ENCODE measurements around the gene KRT5.

DNA sequence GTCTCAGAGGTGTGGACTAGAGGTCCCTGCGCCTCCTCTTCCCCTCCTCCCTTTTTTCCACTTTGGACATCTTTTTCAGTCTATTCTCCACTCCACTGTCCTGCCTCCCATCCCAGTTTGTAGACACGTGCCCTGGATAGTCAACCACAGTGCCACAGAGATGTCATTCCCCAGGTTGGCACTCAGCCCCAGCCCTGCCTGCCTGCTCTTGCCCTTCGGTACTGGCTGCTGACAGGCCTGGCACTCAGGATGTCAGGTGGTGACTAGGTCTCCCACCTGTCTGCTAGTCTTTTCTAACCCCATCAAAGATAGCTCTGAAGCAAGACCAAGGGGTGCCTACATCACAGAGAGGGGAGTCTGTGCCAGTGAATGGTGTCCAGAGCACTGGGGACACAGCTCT is 16.9 kb upstream of the KRT5 start:
- TF ChIP-seq ZFP3 (CRISPR knock-in tag; IDR thresholded peaks at IDR 0.05), result no peak
- TF ChIP-seq, protein P1, sequence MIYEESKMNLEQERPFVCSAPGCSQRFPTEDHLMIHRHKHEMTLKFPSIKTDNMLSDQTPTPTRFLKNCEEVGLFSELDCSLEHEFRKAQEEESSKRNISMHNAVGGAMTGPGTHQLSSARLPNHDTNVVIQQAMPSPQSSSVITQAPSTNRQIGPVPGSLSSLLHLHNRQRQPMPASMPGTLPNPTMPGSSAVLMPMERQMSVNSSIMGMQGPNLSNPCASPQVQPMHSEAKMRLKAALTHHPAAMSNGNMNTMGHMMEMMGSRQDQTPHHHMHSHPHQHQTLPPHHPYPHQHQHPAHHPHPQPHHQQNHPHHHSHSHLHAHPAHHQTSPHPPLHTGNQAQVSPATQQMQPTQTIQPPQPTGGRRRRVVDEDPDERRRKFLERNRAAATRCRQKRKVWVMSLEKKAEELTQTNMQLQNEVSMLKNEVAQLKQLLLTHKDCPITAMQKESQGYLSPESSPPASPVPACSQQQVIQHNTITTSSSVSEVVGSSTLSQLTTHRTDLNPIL (CRISPR knock-in tag; IDR thresholded peaks at IDR 0.05; ENCODE audit: low read depth), result no peak
- TF ChIP-seq RARB (CRISPR knock-in tag; IDR thresholded peaks at IDR 0.05), result no peak
- no peak for TF ChIP-seq SNAI2 (CRISPR knock-in tag; IDR thresholded peaks at IDR 0.05)
- TF ChIP-seq, protein P2, sequence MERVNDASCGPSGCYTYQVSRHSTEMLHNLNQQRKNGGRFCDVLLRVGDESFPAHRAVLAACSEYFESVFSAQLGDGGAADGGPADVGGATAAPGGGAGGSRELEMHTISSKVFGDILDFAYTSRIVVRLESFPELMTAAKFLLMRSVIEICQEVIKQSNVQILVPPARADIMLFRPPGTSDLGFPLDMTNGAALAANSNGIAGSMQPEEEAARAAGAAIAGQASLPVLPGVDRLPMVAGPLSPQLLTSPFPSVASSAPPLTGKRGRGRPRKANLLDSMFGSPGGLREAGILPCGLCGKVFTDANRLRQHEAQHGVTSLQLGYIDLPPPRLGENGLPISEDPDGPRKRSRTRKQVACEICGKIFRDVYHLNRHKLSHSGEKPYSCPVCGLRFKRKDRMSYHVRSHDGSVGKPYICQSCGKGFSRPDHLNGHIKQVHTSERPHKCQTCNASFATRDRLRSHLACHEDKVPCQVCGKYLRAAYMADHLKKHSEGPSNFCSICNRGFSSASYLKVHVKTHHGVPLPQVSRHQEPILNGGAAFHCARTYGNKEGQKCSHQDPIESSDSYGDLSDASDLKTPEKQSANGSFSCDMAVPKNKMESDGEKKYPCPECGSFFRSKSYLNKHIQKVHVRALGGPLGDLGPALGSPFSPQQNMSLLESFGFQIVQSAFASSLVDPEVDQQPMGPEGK (CRISPR knock-in tag; IDR thresholded peaks at IDR 0.05; ENCODE audit: borderline replicate concordance), result no peak
- no peak for TF ChIP-seq TCF4 (CRISPR knock-in tag; IDR thresholded peaks at IDR 0.05; ENCODE audit: borderline replicate concordance)
- TF ChIP-seq ARNTL (CRISPR knock-in tag; IDR thresholded peaks at IDR 0.05; ENCODE audit: borderline replicate concordance, low read depth), result no peak
- TF ChIP-seq ZNF8 (CRISPR knock-in tag; IDR thresholded peaks at IDR 0.05), result no peak
- TF ChIP-seq, protein P3, sequence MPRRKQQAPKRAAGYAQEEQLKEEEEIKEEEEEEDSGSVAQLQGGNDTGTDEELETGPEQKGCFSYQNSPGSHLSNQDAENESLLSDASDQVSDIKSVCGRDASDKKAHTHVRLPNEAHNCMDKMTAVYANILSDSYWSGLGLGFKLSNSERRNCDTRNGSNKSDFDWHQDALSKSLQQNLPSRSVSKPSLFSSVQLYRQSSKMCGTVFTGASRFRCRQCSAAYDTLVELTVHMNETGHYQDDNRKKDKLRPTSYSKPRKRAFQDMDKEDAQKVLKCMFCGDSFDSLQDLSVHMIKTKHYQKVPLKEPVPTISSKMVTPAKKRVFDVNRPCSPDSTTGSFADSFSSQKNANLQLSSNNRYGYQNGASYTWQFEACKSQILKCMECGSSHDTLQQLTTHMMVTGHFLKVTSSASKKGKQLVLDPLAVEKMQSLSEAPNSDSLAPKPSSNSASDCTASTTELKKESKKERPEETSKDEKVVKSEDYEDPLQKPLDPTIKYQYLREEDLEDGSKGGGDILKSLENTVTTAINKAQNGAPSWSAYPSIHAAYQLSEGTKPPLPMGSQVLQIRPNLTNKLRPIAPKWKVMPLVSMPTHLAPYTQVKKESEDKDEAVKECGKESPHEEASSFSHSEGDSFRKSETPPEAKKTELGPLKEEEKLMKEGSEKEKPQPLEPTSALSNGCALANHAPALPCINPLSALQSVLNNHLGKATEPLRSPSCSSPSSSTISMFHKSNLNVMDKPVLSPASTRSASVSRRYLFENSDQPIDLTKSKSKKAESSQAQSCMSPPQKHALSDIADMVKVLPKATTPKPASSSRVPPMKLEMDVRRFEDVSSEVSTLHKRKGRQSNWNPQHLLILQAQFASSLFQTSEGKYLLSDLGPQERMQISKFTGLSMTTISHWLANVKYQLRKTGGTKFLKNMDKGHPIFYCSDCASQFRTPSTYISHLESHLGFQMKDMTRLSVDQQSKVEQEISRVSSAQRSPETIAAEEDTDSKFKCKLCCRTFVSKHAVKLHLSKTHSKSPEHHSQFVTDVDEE (CRISPR knock-in tag; IDR thresholded peaks at IDR 0.05), result no peak

All from SK-N-SH treated with all-trans-retinoic acid at 6 μM for 48 hours (cell line).